Gastrocnemius medialis (tissue), 4 donors: ENCODE data around the gene CPA5.

ENCODE experiments used
- CTCF ChIP-seq, 5 experiments: fragments of 450-650 bp in 3 of 5; fragments of 200-600 bp in 2 of 5; sonication (generic) in 2 of 5; IDR thresholded peaks in 4 of 5; conservative IDR thresholded peaks in 1 of 5; 1 replicate in 4 of 5; 2 replicates in 1 of 5; pipeline ENCODE4 v1.5.1; 2016 to 2019; ENCODE audit warnings: antibody characterized with exemption in 5 of 5, mild to moderate bottlenecking in 3 of 5, moderate library complexity in 3 of 5
- POLR2A ChIP-seq, 2 donors: fragments of 450-650 bp; IDR thresholded peaks; one replicate each; pipeline ENCODE4 v1.6.1; 2017; ENCODE audit warnings: antibody characterized with exemption in 2 of 2, mild to moderate bottlenecking in 2 of 2, moderate library complexity in 2 of 2

GRCh38 chr7:130367836-130368746, 23.5 kb downstream of the CPA5 start:
- no peak for TF ChIP-seq CTCF (IDR thresholded peaks at IDR 0.05 in 4 of 5, conservative IDR thresholded peaks at IDR 0.05 in 1 of 5)
- no peak for TF ChIP-seq POLR2A (IDR thresholded peaks at IDR 0.05)
